Measurements from ENCODE around the gene RMND5B. TPM values are rescaled to one million over a fixed set of nuclear protein-coding genes. Genes with fewer than 3 reads are reported as not detected.
A peak's percentile ranks its signal among the peaks of the same experiment; 100 is the strongest.

RMND5B gene
- total and polyA plus RNA-seq, 2 of the 13 experiments (the other 11 are each of a cell fraction or from before 2014, with no cell fraction given) = 18.6 to 20.4 TPM

- FAIRE-seq = no peak
- BruUV-seq (replicated peaks) = no TSS peak
- H3K4me3 ChIP-seq (replicated peaks in 1 of 3; ENCODE audit: insufficient read depth in 1 of 3, low read depth in 2 of 3, low read length in 3 of 3) = no peak overlapping the region
- H3K4me2 ChIP-seq (ENCODE audit: low read depth, low read length) = no peak overlapping the region
- H3K9me3 ChIP-seq (ENCODE audit: low read length) = no peaks in the 10 kb centered on the region
- H3K79me2 ChIP-seq (ENCODE audit: insufficient read depth, low read length) = no peaks in the 10 kb centered on the region
- ChIA-PET POLR2A (interaction anchor here (0.9 to 2.1 kb wide), 2 partner anchors 8 to 55 kb away, joined by 3 to 13 read pairs; partner anchors contain the start of gene HNRNPAB), CTCF (ENCODE audit: low intra/inter-chr PET ratio, low total read pairs) (no interaction called here)
- in situ Hi-C loops (cut with HindIII; ENCODE audit: extremely low pct_ligation_motif_present, low pct_unique_long_range_greater_than_20kb) (no loop called here), intact Hi-C loops (cut with micrococcal nuclease; ENCODE audit: unreplicated experiment) (no loop called here)
- TF ChIP-seq ZNF83 (CRISPR knock-in tag; IDR thresholded peaks at IDR 0.05; ENCODE audit: borderline replicate concordance) (no peak), ZKSCAN8 (CRISPR knock-in tag; IDR thresholded peaks at IDR 0.05; ENCODE audit: borderline replicate concordance) (no peak), ZNF326 (CRISPR knock-in tag; IDR thresholded peaks at IDR 0.05; ENCODE audit: borderline replicate concordance) (no peak), ZNF34 (CRISPR knock-in tag; IDR thresholded peaks at IDR 0.05; ENCODE audit: borderline replicate concordance) (no peak), HNF4A (CRISPR knock-in tag; IDR thresholded peaks at IDR 0.05) (no peak), ZNF562 (CRISPR knock-in tag; IDR thresholded peaks at IDR 0.05; ENCODE audit: borderline replicate concordance) (no peak), NFIB (CRISPR knock-in tag; IDR thresholded peaks at IDR 0.05; ENCODE audit: borderline replicate concordance) (no peak), ZFAT (CRISPR knock-in tag; conservative IDR thresholded peaks at IDR 0.05) (no peak), ATRX (CRISPR knock-in tag; IDR thresholded peaks at IDR 0.05; ENCODE audit: borderline replicate concordance) (no peak)
- no peak for ATAC-seq
- H3K27me3 ChIP-seq (ENCODE audit: control insufficient read depth in 1 of 2, insufficient read depth in 2 of 2, low read length in 2 of 2) = peaks cover 0 to 29% of the 10 kb centered on the region in 2 experiments; a peak in 3 of 5 replicates
- no peak overlapping the region for H2AFZ ChIP-seq (ENCODE audit: low read length)
- H3K27ac ChIP-seq (ENCODE audit: extremely low read length, insufficient read depth, low read length) = no peak overlapping the region
- no peak for DNase-seq (ENCODE audit: low spot score)
- peaks cover 12% of the 10 kb centered on the region for H3K4me1 ChIP-seq (ENCODE audit: insufficient read depth, low read length)
- no peaks in the 10 kb centered on the region for H3K36me3 ChIP-seq (replicated peaks in 1 of 2; ENCODE audit: control insufficient read depth in 1 of 2, insufficient read depth in 2 of 2, low read length in 2 of 2)
- H4K20me1 ChIP-seq (ENCODE audit: insufficient read depth, low read length) = no peaks in the 10 kb centered on the region
- WGBS (ENCODE audit: low lambda C conversion rate) = 63% methylated on average over 7 of the region's 7 CpGs
- H3K9ac ChIP-seq (ENCODE audit: insufficient read depth, low read depth, low read length) = no peak overlapping the region
Measured at GRCh38 chr5:178196281-178196812, 65.5 kb downstream of the RMND5B start.

- Histone ChIP-seq H3K9me3 (ENCODE audit: low read length) (no peaks in the 10 kb centered on the region), H3K36me3 (replicated peaks in 1 of 2; ENCODE audit: control insufficient read depth in 1 of 2, insufficient read depth in 2 of 2, low read length in 2 of 2) (no peaks in the 10 kb centered on the region), H3K9ac (ENCODE audit: insufficient read depth, low read depth, low read length) (no peak overlapping the region), H3K4me2 (ENCODE audit: low read depth, low read length) (no peak overlapping the region), H3K27ac (ENCODE audit: extremely low read length, insufficient read depth, low read length) (no peak overlapping the region), H3K4me1 (ENCODE audit: insufficient read depth, low read length) (peaks cover 17% of the 10 kb centered on the region), H3K4me3 (replicated peaks in 1 of 3; ENCODE audit: insufficient read depth in 1 of 3, low read depth in 2 of 3, low read length in 3 of 3) (no peak overlapping the region), H4K20me1 (ENCODE audit: insufficient read depth, low read length) (no peaks in the 10 kb centered on the region), H2AFZ (ENCODE audit: low read length) (no peak overlapping the region), H3K79me2 (ENCODE audit: insufficient read depth, low read length) (no peaks in the 10 kb centered on the region), H3K27me3 (ENCODE audit: control insufficient read depth in 1 of 2, insufficient read depth in 2 of 2, low read length in 2 of 2) (peaks cover 0 to 29% of the 10 kb centered on the region in 2 experiments; a peak in 3 of 5 replicates)
- CTCF ChIA-PET (ENCODE audit: low intra/inter-chr PET ratio, low total read pairs) = no interaction called here
- 63% methylated on average over 7 of the region's 8 CpGs for WGBS (ENCODE audit: low lambda C conversion rate)
- in situ Hi-C loops (cut with HindIII; ENCODE audit: extremely low pct_ligation_motif_present, low pct_unique_long_range_greater_than_20kb) = no loop called here
- POLR2A ChIA-PET = interaction anchor here (0.9 kb wide), 1 partner anchor 54 kb away, joined by 3 read pairs; no protein-coding TSS in a partner anchor
- DNase-seq (ENCODE audit: low spot score) (peak; percentile 23), FAIRE-seq (no peak), ATAC-seq (peak; percentile 78)
- no TSS peak for BruUV-seq (replicated peaks)
- intact Hi-C loops (cut with micrococcal nuclease; ENCODE audit: unreplicated experiment) = no loop called here
- TF ChIP-seq, protein P1, sequence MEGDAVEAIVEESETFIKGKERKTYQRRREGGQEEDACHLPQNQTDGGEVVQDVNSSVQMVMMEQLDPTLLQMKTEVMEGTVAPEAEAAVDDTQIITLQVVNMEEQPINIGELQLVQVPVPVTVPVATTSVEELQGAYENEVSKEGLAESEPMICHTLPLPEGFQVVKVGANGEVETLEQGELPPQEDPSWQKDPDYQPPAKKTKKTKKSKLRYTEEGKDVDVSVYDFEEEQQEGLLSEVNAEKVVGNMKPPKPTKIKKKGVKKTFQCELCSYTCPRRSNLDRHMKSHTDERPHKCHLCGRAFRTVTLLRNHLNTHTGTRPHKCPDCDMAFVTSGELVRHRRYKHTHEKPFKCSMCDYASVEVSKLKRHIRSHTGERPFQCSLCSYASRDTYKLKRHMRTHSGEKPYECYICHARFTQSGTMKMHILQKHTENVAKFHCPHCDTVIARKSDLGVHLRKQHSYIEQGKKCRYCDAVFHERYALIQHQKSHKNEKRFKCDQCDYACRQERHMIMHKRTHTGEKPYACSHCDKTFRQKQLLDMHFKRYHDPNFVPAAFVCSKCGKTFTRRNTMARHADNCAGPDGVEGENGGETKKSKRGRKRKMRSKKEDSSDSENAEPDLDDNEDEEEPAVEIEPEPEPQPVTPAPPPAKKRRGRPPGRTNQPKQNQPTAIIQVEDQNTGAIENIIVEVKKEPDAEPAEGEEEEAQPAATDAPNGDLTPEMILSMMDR (CRISPR knock-in tag; IDR thresholded peaks at IDR 0.05) = peak; percentile 70
- TF ChIP-seq XRCC5 (optimal IDR thresholded peaks at IDR 0.05; ENCODE audit: low read length) (peak; percentile 15), TCF12 (IDR thresholded peaks at IDR 0.05) (no peak), TCF12 (CRISPR knock-in tag; IDR thresholded peaks at IDR 0.05) (no peak)
- TF ChIP-seq, protein P2, sequence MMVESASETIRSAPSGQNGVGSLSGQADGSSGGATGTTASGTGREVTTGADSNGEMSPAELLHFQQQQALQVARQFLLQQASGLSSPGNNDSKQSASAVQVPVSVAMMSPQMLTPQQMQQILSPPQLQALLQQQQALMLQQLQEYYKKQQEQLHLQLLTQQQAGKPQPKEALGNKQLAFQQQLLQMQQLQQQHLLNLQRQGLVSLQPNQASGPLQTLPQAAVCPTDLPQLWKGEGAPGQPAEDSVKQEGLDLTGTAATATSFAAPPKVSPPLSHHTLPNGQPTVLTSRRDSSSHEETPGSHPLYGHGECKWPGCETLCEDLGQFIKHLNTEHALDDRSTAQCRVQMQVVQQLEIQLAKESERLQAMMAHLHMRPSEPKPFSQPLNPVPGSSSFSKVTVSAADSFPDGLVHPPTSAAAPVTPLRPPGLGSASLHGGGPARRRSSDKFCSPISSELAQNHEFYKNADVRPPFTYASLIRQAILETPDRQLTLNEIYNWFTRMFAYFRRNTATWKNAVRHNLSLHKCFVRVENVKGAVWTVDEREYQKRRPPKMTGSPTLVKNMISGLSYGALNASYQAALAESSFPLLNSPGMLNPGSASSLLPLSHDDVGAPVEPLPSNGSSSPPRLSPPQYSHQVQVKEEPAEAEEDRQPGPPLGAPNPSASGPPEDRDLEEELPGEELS (CRISPR knock-in tag; IDR thresholded peaks at IDR 0.05) = no peak
- TF ChIP-seq, protein P3, sequence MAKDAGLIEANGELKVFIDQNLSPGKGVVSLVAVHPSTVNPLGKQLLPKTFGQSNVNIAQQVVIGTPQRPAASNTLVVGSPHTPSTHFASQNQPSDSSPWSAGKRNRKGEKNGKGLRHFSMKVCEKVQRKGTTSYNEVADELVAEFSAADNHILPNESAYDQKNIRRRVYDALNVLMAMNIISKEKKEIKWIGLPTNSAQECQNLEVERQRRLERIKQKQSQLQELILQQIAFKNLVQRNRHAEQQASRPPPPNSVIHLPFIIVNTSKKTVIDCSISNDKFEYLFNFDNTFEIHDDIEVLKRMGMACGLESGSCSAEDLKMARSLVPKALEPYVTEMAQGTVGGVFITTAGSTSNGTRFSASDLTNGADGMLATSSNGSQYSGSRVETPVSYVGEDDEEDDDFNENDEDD (CRISPR knock-in tag; IDR thresholded peaks at IDR 0.05; ENCODE audit: borderline replicate concordance) = no peak
Measured at GRCh38 chr5:178196986-178197385, 66.2 kb downstream of the RMND5B start.

Measured in HepG2 (cell line).